BJ (cell line): ENCODE data around the gene KIAA1328. TPM values are rescaled to one million over a fixed set of nuclear protein-coding genes. Genes with fewer than 3 reads are reported as not detected.

Experiments
- CTCF ChIA-PET: fragments of 350-600 bp; formaldehyde crosslinking; extraction: SDS; loops from one replicate; lab custom pipeline; 2021; ENCODE audit warnings: antibody characterized with exemption, inconsistent platforms; lab: Yijun Ruan, JAX
- POLR2A ChIA-PET: fragments of 300-600 bp; sonication (Branson Sonifier 250); formaldehyde crosslinking; extraction: SDS; loops from one replicate; lab custom pipeline; 2021; ENCODE audit warnings: antibody characterized with exemption; lab: Charles Lee
- DNase-seq: peaks from one replicate; pipeline ENCODE4 v3.0.0-alpha.2; 2011; ENCODE audit warnings: low read depth
- H3K27me3 ChIP-seq: 2 replicates; pipeline ENCODE4 v1.6.0; 2011; ENCODE audit warnings: low read length; ENCODE audit not compliant: control insufficient read depth, insufficient read depth
- H3K36me3 ChIP-seq: 2 replicates; pipeline ENCODE4 v1.5.1; 2011; ENCODE audit warnings: low read length; ENCODE audit not compliant: control insufficient read depth, insufficient read depth
- H3K4me3 ChIP-seq: 2 replicates; pipeline ENCODE4 v1.5.1; 2011; ENCODE audit warnings: low read depth, mild to moderate bottlenecking, control low read depth, low read length
- polyA plus RNA-seq: library from polyadenylated mRNA; depleted of rRNA; stranded (reverse); fragments of >200 nt; gene quantifications from 2 replicates; pipeline ENCODE4 v1.2.3, GENCODE V29; 2011
- TF ChIP-seq, protein P1 (sequence below): IDR thresholded peaks from 2 replicates; pipeline ENCODE4 v1.5.1; 2011; ENCODE audit warnings: low read depth, mild to moderate bottlenecking, control low read depth, inconsistent platforms, low read length, moderate library complexity; ENCODE audit not compliant: insufficient read depth

KIAA1328 gene
- polyA plus RNA-seq, 1 experiment, result 2.2 TPM

DNA sequence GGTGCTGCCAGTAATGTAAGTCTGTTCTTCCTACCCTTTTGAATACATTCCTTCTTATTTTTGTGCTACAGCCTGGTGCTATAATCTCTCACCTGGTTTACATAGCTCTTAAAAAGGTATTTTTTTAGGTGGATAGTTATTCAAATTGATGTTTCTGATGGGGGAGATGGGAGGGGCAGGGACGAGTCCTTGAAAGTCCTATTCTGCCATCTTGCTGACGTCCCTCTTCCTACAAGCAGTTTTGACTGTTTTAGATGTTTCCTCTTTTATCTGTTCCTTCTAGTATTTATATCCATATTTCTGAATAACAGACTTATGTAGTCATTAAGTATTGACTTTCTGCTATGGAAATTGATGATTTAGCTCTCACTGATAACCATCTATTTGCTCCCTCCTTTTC, 256.4 kb downstream of the KIAA1328 start:
- DNase-seq, result no peak
- Histone ChIP-seq H3K4me3 (no peak overlapping the region), H3K36me3 (no peaks in the 10 kb centered on the region), H3K27me3 (no peaks in the 10 kb centered on the region)
- ChIA-PET CTCF (no interaction called here), POLR2A (no interaction called here)
- TF ChIP-seq, protein P1, sequence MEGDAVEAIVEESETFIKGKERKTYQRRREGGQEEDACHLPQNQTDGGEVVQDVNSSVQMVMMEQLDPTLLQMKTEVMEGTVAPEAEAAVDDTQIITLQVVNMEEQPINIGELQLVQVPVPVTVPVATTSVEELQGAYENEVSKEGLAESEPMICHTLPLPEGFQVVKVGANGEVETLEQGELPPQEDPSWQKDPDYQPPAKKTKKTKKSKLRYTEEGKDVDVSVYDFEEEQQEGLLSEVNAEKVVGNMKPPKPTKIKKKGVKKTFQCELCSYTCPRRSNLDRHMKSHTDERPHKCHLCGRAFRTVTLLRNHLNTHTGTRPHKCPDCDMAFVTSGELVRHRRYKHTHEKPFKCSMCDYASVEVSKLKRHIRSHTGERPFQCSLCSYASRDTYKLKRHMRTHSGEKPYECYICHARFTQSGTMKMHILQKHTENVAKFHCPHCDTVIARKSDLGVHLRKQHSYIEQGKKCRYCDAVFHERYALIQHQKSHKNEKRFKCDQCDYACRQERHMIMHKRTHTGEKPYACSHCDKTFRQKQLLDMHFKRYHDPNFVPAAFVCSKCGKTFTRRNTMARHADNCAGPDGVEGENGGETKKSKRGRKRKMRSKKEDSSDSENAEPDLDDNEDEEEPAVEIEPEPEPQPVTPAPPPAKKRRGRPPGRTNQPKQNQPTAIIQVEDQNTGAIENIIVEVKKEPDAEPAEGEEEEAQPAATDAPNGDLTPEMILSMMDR, result no peak

GRCh38 chr18:37107748-37108522, 279.0 kb downstream of the KIAA1328 start:
- H3K27me3 ChIP-seq, result no peaks in the 10 kb centered on the region
- POLR2A ChIA-PET, result no interaction called here
- H3K4me3 ChIP-seq, result no peak overlapping the region
- TF ChIP-seq, protein P1, result no peak
- DNase-seq, result no peak
- H3K36me3 ChIP-seq, result no peaks in the 10 kb centered on the region
- CTCF ChIA-PET, result no interaction called here

GRCh38 chr18:37122877-37123276, 293.9 kb downstream of the KIAA1328 start:
- TF ChIP-seq, protein P1, result no peak
- no peak for DNase-seq
- no peaks in the 10 kb centered on the region for H3K36me3 ChIP-seq
- POLR2A ChIA-PET, result interaction anchor here (0.6 kb wide), 1 partner anchor 9 kb away, joined by 6 read pairs; no protein-coding TSS in a partner anchor
- H3K4me3 ChIP-seq, result no peak overlapping the region
- CTCF ChIA-PET, result no interaction called here
- no peaks in the 10 kb centered on the region for H3K27me3 ChIP-seq

DNA sequence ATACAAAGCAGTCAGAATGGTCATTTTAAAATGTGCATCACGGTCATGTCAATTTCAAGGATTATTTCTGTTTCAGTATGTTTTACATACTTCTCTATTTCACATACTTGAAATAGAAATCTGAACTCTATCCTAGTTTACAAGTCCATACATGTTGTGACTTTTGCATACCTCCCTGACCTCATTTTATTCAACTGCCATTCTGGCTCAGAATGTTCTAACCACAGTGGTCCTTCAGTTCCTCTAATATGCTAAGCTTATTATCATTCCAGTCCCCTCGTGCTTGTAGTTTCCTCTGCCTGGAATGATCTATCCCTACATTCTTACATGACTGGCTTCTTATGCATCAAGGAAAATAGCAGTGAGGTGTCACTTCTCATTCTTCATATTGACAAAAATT, 295.6 kb downstream of the KIAA1328 start:
- Histone ChIP-seq H3K36me3 (no peaks in the 10 kb centered on the region), H3K4me3 (no peak overlapping the region), H3K27me3 (no peaks in the 10 kb centered on the region)
- POLR2A ChIA-PET, result no interaction called here
- DNase-seq, result peak; percentile 4
- TF ChIP-seq, protein P1, result no peak
- CTCF ChIA-PET, result no interaction called here

- Histone ChIP-seq H3K27me3 (no peaks in the 10 kb centered on the region), H3K4me3 (no peak overlapping the region), H3K36me3 (no peaks in the 10 kb centered on the region)
- ChIA-PET POLR2A (no interaction called here), CTCF (no interaction called here)
- TF ChIP-seq, protein P1, result no peak
- no peak for DNase-seq
Measured at GRCh38 chr18:37135177-37135576, 306.2 kb downstream of the KIAA1328 start.
